Measurements from ENCODE around the gene BCL11B. TPM values are rescaled to one million over a fixed set of nuclear protein-coding genes. Genes with fewer than 3 reads are reported as not detected.

BCL11B gene
- polyA plus RNA-seq, 12 donors = 0.77 to 21.1 (median 1.4) TPM; not detected in 1

- DNase-seq = no peak
These were observed 151.3 kb downstream of the BCL11B start for GRCh38 chr14:99120526-99121318.

GRCh38 chr14:99119554-99120525, 152.2 kb downstream of the BCL11B start:
- DNase-seq = no peak

Other genes starting within 250 kb of the BCL11B start
- 10 to 100 TPM in 11 of 12 donors, not detected in 1; 55.8 to 87.3 (median 74.3) TPM for gene SETD3, start 208.7 kb upstream of the BCL11B start, polyA plus RNA-seq (ENCODE audit: insufficient read length in 12 of 12)
- 10 to 100 TPM in 11 of 12 donors, not detected in 1; 30.7 to 71.1 (median 36.8) TPM for gene CCNK, start 209.2 kb upstream of the BCL11B start, polyA plus RNA-seq (ENCODE audit: insufficient read length in 12 of 12)